Spleen (tissue), 11 donors: ENCODE measurements around the gene CACNA2D1. TPM values are rescaled to one million over a fixed set of nuclear protein-coding genes. Genes with fewer than 3 reads are reported as not detected.
A peak's percentile ranks its signal among the peaks of the same experiment; 100 is the strongest.

ENCODE experiments used
- DNase-seq: peaks from one replicate; pipeline ENCODE4 v3.0.0-alpha.2; 2020
- H3K27ac ChIP-seq, 8 donors: fragments of 200-600 bp; sonication (generic) in 7 of 8; 1 replicate in 4 of 8; 2 replicates in 4 of 8; pipeline versions ENCODE4 v1.5.0 to v1.8.0; 2016 to 2021; ENCODE audit warnings: inconsistent platforms in 4 of 8, mild to moderate bottlenecking in 4 of 8, moderate library complexity in 1 of 8
- H3K27me3 ChIP-seq, 7 donors: fragments of 200-600 bp; sonication (generic) in 6 of 7; replicated peaks in 1 of 7; 1 replicate in 4 of 7; 2 replicates in 3 of 7; pipeline versions ENCODE4 v1.5.0 to v1.8.0; 2016 to 2021; ENCODE audit warnings: inconsistent platforms in 3 of 7, mild to moderate bottlenecking in 1 of 7
- H3K36me3 ChIP-seq, 6 donors: fragments of 200-600 bp; sonication (generic) in 5 of 6; 1 replicate in 4 of 6; 2 replicates in 2 of 6; pipeline versions ENCODE4 v1.5.0 to v1.8.0; 2016 to 2021; ENCODE audit warnings: inconsistent platforms in 2 of 6
- H3K4me1 ChIP-seq, 6 donors: fragments of 200-600 bp; sonication (generic) in 5 of 6; 1 replicate in 3 of 6; 2 replicates in 3 of 6; pipeline versions ENCODE4 v1.5.0 to v1.8.0; 2016 to 2021; ENCODE audit warnings: inconsistent platforms in 3 of 6
- H3K4me3 ChIP-seq, 8 donors: fragments of 200-600 bp; sonication (generic) in 7 of 8; 1 replicate in 4 of 8; 2 replicates in 4 of 8; pipeline versions ENCODE4 v1.5.0 to v1.8.0; 2016 to 2021; ENCODE audit warnings: inconsistent platforms in 4 of 8, mild to moderate bottlenecking in 4 of 8, moderate library complexity in 2 of 8
- H3K9me3 ChIP-seq, 8 donors: fragments of 200-600 bp; sonication (generic) in 7 of 8; 1 replicate in 4 of 8; 2 replicates in 4 of 8; pipeline versions ENCODE4 v1.5.0 to v1.8.0; 2016 to 2021; ENCODE audit warnings: inconsistent platforms in 4 of 8
- CTCF ChIP-seq, 11 experiments: fragments of 200-600 bp in 7 of 11; fragments of 450-650 bp in 4 of 11; sonication (generic) in 4 of 11; IDR thresholded peaks in 8 of 11; conservative IDR thresholded peaks in 3 of 11; 1 replicate in 7 of 11; 2 replicates in 4 of 11; pipeline versions ENCODE4 v1.4.0 to v1.8.0; 2016 to 2021; ENCODE audit warnings: antibody characterized with exemption in 11 of 11, inconsistent platforms in 4 of 11, mild to moderate bottlenecking in 1 of 11
- POLR2A ChIP-seq, 3 donors: fragments of 450-650 bp; IDR thresholded peaks; one replicate each; pipeline ENCODE4 v1.5.1; 2017; ENCODE audit warnings: antibody characterized with exemption in 3 of 3, mild to moderate bottlenecking in 1 of 3
- POLR2AphosphoS5 ChIP-seq, 3 donors: sonication (generic); formaldehyde crosslinking; IDR thresholded peaks; one replicate each; pipeline ENCODE4 v1.5.1; 2017; ENCODE audit warnings: antibody characterized with exemption in 3 of 3
- WGBS, 5 donors: extraction: QIAGEN DNeasy Blood & Tissue Kit in 3 of 5; methylation state at CpG; one replicate each; pipeline versions ENCODE4 v1.1.5 to v1.1.7; 2013 to 2018; 5-methylcytosine and 5-hydroxymethylcytosine counted together
- intact Hi-C: fragments of 100-400 bp; cut with DNase I; formaldehyde crosslinking; loops from one replicate; pipeline ENCODE4 v1.15.0; 2023; ENCODE audit warnings: low total_unique reads
- polyA plus RNA-seq, 3 donors: library from polyadenylated mRNA; stranded (reverse); fragments of 200-250 nt; gene quantifications; one replicate each; pipeline ENCODE4 v1.2.1, GENCODE V29; 2013
- total RNA-seq, 7 donors: library from RNA; depleted of rRNA in 3 of 7; stranded (reverse); fragments of >200 nt in 3 of 7; fragmentation: NEBNext Ultra II Directional in 4 of 7; extraction: Animal tissue kit (Norgen Biotek cat#: 25700) in 4 of 7; gene quantifications; one replicate each; pipeline versions ENCODE4 v1.1.0 to v1.2.1, GENCODE V29; 2016 to 2021
- donor health status: healthy with polysubstance abuse.
- donor health status: DM: no; HTN: no; CAD: no; lungs with moderate emphysema.
- donor health status: DM: no; HTN: no; CAD: no.
- donor health status: Bipolar disorder and iron deficiency.
- donor health status: healthy.
- donor health status: DM: no; HTN: no; CAD: no.
- donor health status: DM: yes; HTN: yes; CAD: no.

The CACNA2D1 gene
- total and polyA plus RNA-seq, 10 donors, result 1.7 to 24.0 (median 15.2) TPM

DNA sequence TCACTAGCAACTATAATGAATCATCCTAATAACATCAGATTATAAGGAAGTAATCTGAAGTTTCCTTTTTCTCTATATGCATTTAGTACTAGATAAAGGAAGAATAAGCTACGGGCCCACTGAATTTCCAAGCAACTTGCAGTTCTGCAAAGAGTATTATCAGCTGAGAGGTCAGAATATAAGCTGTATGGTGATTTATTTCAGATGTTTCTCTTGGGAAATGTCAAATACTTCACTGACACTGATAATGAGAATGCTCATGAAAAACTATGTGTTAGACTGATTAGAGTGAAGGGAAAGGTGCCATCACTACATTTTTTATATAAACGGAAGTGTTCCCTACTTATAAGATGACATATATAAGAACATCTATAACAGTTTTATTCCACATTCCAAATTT, 422.5 kb downstream of the CACNA2D1 start:
- intact Hi-C loops, result no loop called here
- no peaks in the 10 kb centered on the region for H3K36me3 ChIP-seq
- no peaks in the 10 kb centered on the region for H3K4me1 ChIP-seq
- H3K27ac ChIP-seq, result no peak overlapping the region
- H3K27me3 ChIP-seq, result no peaks in the 10 kb centered on the region
- 61 to 75% (median 71%) methylated on average over 2 of the region's 2 CpGs for WGBS, 5 donors
- no peak overlapping the region for H3K4me3 ChIP-seq
- no peak for DNase-seq
- TF ChIP-seq CTCF (IDR thresholded peaks at IDR 0.05 in 8 of 11, conservative IDR thresholded peaks at IDR 0.05 in 3 of 11) (no peak), POLR2A (IDR thresholded peaks at IDR 0.05) (no peak), POLR2AphosphoS5 (IDR thresholded peaks at IDR 0.05) (no peak)
- H3K9me3 ChIP-seq, result no peaks in the 10 kb centered on the region

- H3K4me3 ChIP-seq, result no peak overlapping the region
- no peaks in the 10 kb centered on the region for H3K4me1 ChIP-seq
- no peak for DNase-seq
- TF ChIP-seq CTCF (IDR thresholded peaks at IDR 0.05 in 8 of 11, conservative IDR thresholded peaks at IDR 0.05 in 3 of 11) (no peak), POLR2A (IDR thresholded peaks at IDR 0.05) (no peak), POLR2AphosphoS5 (IDR thresholded peaks at IDR 0.05) (no peak)
- no peaks in the 10 kb centered on the region for H3K36me3 ChIP-seq
- H3K9me3 ChIP-seq, result no peaks in the 10 kb centered on the region
- intact Hi-C loops, result no loop called here
- no peak overlapping the region for H3K27ac ChIP-seq
- no peaks in the 10 kb centered on the region for H3K27me3 ChIP-seq
- WGBS, 5 donors, result 87 to 91% (median 89%) methylated on average over 3 of the region's 3 CpGs
These were observed 423.8 kb downstream of the CACNA2D1 start for GRCh38 chr7:82019551-82020475.

DNA sequence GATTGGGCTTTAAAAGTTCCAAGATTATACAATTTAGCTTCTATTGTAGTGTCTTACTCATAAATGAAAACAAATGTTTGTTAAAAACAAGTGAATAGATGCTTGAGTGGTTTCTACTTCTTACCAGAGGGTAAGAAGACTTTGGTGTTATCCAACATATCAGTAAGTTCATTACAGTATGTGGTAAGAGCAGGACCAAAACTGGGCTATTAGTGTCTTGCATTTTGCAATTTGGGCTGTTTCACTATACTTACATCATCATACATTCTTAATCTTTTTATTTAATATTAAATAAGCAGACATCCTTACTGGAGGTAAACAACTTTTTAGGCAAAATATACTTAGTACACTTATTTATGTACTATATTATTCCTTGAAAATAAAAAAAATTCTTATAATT, 425.4 kb downstream of the CACNA2D1 start:
- intact Hi-C loops, result no loop called here
- Histone ChIP-seq H3K27me3 (no peaks in the 10 kb centered on the region), H3K36me3 (no peaks in the 10 kb centered on the region), H3K27ac (no peak overlapping the region), H3K4me3 (no peak overlapping the region), H3K4me1 (no peaks in the 10 kb centered on the region), H3K9me3 (no peaks in the 10 kb centered on the region)
- TF ChIP-seq POLR2A (IDR thresholded peaks at IDR 0.05), result no peak
- no peak for TF ChIP-seq CTCF (IDR thresholded peaks at IDR 0.05 in 8 of 11, conservative IDR thresholded peaks at IDR 0.05 in 3 of 11)
- no peak for TF ChIP-seq POLR2AphosphoS5 (IDR thresholded peaks at IDR 0.05)
- DNase-seq, result no peak

DNA sequence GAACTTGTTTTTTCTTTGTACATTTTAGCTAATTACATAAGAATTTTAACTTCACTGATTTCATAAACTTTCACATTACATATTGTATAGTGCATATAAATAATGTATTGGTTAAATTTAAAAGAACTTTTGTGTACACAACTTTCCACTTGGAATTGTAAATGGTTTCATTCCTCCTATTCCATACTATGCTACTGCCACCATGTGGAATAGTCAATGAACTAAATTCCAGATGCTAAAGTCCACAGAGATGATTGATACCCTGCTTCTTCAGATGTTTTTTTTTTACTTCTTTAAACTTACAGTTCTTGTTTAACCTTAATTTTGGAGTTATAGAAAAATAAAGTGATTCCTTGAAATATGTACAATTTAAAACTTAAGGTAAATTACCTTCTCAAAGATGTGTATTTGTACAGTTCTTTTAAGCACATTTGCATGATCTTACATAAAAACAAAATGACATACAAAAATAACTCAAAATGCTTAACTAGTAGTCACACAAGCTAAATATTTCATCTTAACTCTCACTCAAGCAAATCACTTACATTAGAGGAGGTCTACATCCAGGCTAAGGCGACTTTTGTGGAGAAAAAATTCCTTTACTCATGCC, 426.1 kb downstream of the CACNA2D1 start:
- Histone ChIP-seq H3K36me3 (no peaks in the 10 kb centered on the region), H3K4me1 (no peaks in the 10 kb centered on the region), H3K27ac (no peak overlapping the region), H3K9me3 (no peaks in the 10 kb centered on the region), H3K4me3 (no peak overlapping the region), H3K27me3 (no peaks in the 10 kb centered on the region)
- intact Hi-C loops, result no loop called here
- no peak for DNase-seq
- WGBS, 5 donors, result 61 to 91% (median 72%) methylated on average over 1 of the region's 1 CpG
- TF ChIP-seq POLR2AphosphoS5 (IDR thresholded peaks at IDR 0.05), result no peak
- peak in 6 of 11 experiments; percentile 17 to 42 (median 32) for TF ChIP-seq CTCF (IDR thresholded peaks at IDR 0.05 in 8 of 11, conservative IDR thresholded peaks at IDR 0.05 in 3 of 11)
